Measurements from ENCODE around the gene OR51B6. TPM values are rescaled to one million over a fixed set of nuclear protein-coding genes. Genes with fewer than 3 reads are reported as not detected.
"Not testable (repeated sequence)": the region's sequence is repeated elsewhere in the genome, so short reads cannot be mapped to it uniquely, and the experiment has no call there.

OR51B6 gene, protein sequence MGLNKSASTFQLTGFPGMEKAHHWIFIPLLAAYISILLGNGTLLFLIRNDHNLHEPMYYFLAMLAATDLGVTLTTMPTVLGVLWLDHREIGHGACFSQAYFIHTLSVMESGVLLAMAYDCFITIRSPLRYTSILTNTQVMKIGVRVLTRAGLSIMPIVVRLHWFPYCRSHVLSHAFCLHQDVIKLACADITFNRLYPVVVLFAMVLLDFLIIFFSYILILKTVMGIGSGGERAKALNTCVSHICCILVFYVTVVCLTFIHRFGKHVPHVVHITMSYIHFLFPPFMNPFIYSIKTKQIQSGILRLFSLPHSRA
- polyA plus RNA-seq (ENCODE audit: insufficient read length in 3 of 3) = not detected

GRCh38 chr11:5351208-5351607 is at the start of gene OR51B6:
Gene OR51B6 (plus strand): TSS chr11:5351508. CDS start chr11:5351508, 0 bp downstream.
- DNase-seq (ENCODE audit: low read depth in 3 of 3, low spot score in 2 of 3) = no peak

DNA sequence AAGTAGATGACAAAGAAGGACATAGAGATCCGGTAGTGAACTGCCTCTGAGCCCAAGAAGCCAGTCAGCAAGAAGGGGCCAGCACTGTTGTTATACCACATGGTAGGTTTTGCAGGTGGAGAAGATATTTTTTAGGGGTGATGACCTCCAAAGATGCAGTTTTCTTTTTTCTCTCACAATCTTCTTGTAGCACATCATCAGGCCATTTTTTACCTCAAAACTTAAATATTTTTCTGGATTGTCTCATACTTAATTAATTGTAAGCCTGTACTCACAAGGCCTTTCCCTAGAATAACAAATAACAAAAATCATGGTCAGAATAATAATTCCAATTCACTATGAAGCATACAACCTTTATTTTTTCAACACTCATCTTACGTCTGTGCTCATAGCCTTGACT is 49.5 kb upstream of the OR51B6 start, which contains the start of gene OR51B4:
TSS of gene OR51B4 (minus strand) at position 101 of the 400 bp plus-strand sequence. CDS start at position 101, 0 bp downstream.
- DNase-seq (ENCODE audit: low read depth in 3 of 3, low spot score in 2 of 3) = no peak

GRCh38 chr11:5303626-5304025 is 47.7 kb upstream of the OR51B6 start:
- DNase-seq (ENCODE audit: low read depth in 3 of 3, low spot score in 2 of 3) = no peak

DNA sequence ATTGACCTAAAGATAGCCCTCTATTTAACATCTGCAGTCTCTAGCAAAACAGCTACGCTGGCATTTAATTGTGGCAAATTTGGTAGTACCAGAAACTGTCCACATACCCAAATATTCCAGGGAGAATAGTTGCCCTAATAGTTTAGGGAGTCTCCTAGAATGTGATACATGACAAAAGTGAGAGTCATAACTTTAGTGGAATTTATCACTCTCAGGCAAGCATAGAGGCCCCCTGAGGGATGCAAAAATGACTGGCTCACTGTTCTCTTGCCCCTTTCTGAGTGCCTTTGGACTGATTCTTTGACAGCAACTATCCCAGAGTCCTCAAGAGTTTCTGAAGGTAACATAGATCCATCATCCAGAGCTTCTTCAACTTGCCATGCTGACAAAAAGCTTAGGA is 47.3 kb upstream of the OR51B6 start:
- DNase-seq (ENCODE audit: low read depth in 3 of 3, low spot score in 2 of 3) = no peak

- DNase-seq (ENCODE audit: low read depth in 3 of 3, low spot score in 2 of 3) = no peak
Measured at GRCh38 chr11:5307256-5308019, 43.9 kb upstream of the OR51B6 start.

GRCh38 chr11:5310423-5310822 is 40.9 kb upstream of the OR51B6 start:
- no peak for DNase-seq (ENCODE audit: low read depth in 3 of 3, low spot score in 2 of 3)

GRCh38 chr11:5313326-5314023 is 37.8 kb upstream of the OR51B6 start:
- DNase-seq (ENCODE audit: low read depth in 3 of 3, low spot score in 2 of 3) = not testable (repeated sequence)

GRCh38 chr11:5317292-5317691 is 34.0 kb upstream of the OR51B6 start:
- DNase-seq (ENCODE audit: low read depth in 3 of 3, low spot score in 2 of 3) = no peak

- DNase-seq (ENCODE audit: low read depth in 3 of 3, low spot score in 2 of 3) = no peak
Measured at GRCh38 chr11:5324197-5324596, 27.1 kb upstream of the OR51B6 start, which contains the start of gene OR51B2. Gene OR51B2 (minus strand): TSS chr11:5324297. CDS start chr11:5324297, 0 bp downstream.

DNA sequence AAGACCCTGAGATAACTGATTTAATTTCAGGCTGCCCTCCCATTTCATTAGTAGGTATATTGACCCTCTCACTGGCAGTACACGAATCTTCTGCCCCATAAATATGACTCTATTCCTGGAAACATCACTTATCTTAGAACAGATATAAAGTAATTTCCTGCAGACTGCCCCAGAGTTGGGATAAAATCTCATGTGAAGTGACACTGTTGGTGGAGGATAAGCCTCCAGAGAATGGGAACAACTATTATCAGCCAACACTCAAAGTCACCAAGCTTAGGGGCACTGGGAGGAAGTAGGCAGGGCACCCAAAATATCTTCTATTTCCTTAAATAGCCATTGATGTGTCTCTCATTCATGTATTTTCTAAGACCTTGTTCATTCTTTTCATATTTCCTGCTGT is 16.1 kb upstream of the OR51B6 start:
- no peak for DNase-seq (ENCODE audit: low read depth in 3 of 3, low spot score in 2 of 3)

DNA sequence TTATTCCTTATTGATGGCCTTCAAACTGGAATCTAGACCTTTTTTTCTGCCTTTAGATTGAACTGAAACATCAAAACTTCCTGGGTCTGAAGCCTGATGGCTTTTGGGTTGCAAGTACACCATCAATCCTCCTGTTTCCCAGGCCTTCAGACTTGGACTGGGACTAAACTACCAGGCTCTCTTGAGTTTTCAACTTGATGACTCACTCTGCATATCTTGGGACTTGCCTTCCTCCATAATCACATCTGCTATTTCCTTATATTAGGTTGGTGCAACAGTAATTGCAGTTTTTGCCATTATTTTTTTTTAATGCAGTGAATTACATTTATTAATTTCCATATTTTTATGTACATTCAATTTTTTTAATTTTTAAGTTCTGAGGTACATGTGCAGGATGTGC is 15.0 kb upstream of the OR51B6 start:
- no peak for DNase-seq (ENCODE audit: low read depth in 3 of 3, low spot score in 2 of 3)

- DNase-seq (ENCODE audit: low read depth in 3 of 3, low spot score in 2 of 3) = not testable (repeated sequence)
Measured at GRCh38 chr11:5337253-5337652, 14.1 kb upstream of the OR51B6 start.

- DNase-seq (ENCODE audit: low read depth in 3 of 3, low spot score in 2 of 3) = no peak
Measured at GRCh38 chr11:5339771-5340322, 11.5 kb upstream of the OR51B6 start.

DNA sequence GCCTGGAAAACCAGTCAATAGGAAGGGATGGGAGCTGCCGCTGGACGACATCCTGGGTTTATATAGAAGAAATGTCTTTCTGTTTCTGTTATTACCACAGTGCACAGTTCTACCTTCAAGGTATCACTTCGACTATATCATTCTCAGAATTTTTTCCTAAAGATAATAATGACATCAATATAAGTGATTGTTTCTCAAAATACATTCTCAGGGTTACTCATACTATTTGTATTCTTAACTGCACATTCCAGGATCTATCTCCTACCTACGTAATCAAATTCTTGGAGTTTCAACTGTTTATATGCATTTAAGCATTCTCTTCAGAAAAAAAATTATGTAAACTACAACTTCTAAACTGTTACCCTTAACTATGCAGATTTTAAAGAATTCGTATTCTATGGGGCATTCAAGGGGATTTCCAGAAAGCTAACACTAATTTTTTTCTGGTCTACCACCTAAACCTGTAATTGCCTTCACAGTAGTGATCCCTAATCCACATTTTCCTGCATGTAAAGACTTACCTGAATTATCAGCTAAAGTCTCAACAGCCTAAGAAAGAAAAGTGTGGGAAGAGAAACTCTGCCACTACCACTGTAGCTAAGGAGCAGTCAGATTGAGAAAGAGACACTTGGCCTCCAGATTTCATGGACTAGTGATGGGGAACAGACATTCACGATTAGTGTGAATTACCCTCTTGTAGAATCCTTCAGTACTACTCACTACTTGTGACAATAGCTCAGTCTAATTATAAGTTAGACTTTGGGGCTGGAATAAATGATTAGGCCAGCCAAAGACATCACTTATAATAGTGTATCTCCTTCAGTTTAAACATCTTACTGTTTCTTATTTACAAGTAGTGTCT is 7.6 kb upstream of the OR51B6 start, which contains the start of gene OR51B5:
TSS of gene OR51B5 (minus strand) at position 51 of the 862 bp plus-strand sequence. CDS start at position 51, 0 bp downstream.
- no peak for DNase-seq (ENCODE audit: low read depth in 3 of 3, low spot score in 2 of 3)

- no peak for DNase-seq (ENCODE audit: low read depth in 3 of 3, low spot score in 2 of 3)
Measured at GRCh38 chr11:5345831-5346230, 5.5 kb upstream of the OR51B6 start.

DNA sequence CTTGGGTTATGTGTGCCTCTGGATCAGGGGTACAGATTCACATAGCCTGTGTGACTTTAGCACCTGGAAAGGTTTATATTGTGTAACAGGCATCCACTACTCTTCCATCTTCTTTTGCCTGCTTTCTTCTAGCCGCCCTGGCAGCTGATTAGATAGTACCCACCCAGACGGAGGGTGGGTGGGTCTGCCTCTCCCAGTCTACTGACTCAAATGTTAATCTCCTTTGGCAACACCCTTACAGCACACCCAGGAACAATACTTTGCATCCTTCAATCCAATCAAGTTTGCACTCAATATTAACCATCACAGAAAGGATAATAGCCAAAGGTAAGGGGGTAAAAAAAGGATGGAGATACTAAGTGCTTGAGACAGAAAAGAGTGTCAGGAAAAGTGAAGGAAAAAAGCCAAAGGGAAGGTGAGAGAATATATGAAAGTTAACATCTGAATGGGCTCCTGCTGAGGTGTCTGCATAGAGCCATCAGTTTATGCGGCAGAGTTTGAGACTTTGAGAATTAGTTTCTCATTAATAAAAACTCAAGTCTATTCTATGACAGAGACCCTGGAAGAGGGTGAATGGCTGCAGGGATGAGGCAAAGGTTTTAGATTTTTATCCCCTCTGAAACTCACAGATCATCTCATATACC is 2.6 kb upstream of the OR51B6 start:
- DNase-seq (ENCODE audit: low read depth in 3 of 3, low spot score in 2 of 3) = no peak

DNA sequence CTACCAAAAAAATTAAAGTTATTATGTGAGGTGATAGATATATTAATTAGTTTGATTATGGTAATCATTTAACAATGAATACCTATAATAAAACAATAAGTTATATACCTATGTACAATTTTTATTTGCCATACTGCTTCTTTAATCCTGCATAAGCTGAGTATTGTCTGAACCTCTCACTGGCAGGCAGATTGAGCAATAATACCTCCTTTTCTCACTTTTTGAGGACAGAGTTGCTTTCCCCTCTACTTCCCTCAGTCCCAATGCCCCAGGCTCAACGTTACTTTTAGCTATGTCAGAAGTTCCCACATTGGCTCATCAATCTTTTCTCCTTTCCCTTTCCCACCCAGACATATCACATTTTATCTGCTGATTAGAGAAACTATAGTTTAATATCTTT is 1.8 kb upstream of the OR51B6 start:
- no peak for DNase-seq (ENCODE audit: low read depth in 3 of 3, low spot score in 2 of 3)

- not testable (repeated sequence) for DNase-seq (ENCODE audit: low read depth in 3 of 3, low spot score in 2 of 3)
Measured at GRCh38 chr11:5356031-5356430, 4.7 kb downstream of the OR51B6 start.

GRCh38 chr11:5362017-5362625 is 10.8 kb downstream of the OR51B6 start:
- DNase-seq (ENCODE audit: low read depth in 3 of 3, low spot score in 2 of 3) = no peak

Measured in right renal cortex interstitium (tissue), 3 donors.